Upper lobe of right lung (tissue), 1 donor: Measurements from ENCODE around the gene SMOC2. TPM values are rescaled to one million over a fixed set of nuclear protein-coding genes. Genes with fewer than 3 reads are reported as not detected.

Experiments
- ATAC-seq: fragments of 200-7000 bp; cut with Tn5 transposase; one replicate; pipeline ENCODE4 v1.9.1; 2020; ENCODE audit warnings: mild to moderate bottlenecking, moderate library complexity
- DNase-seq: peaks from one replicate; pipeline ENCODE4 v3.0.0-alpha.2; 2020
- H3K27ac ChIP-seq: fragments of 200-600 bp; one replicate; pipeline ENCODE4 v1.8.0; 2022
- H3K27me3 ChIP-seq: fragments of 200-600 bp; one replicate; pipeline ENCODE4 v1.8.0; 2022; ENCODE audit warnings: mild to moderate bottlenecking
- H3K36me3 ChIP-seq: fragments of 200-600 bp; one replicate; pipeline ENCODE4 v1.8.0; 2022
- H3K4me1 ChIP-seq: fragments of 200-600 bp; one replicate; pipeline ENCODE4 v1.8.0; 2022
- H3K4me3 ChIP-seq: fragments of 200-600 bp; one replicate; pipeline ENCODE4 v1.8.0; 2022; ENCODE audit warnings: mild to moderate bottlenecking
- H3K9me3 ChIP-seq: fragments of 200-600 bp; one replicate; pipeline ENCODE4 v1.8.0; 2022
- CTCF ChIP-seq: fragments of 200-600 bp; IDR thresholded peaks from one replicate; pipeline ENCODE4 v1.8.0; 2022; ENCODE audit warnings: antibody characterized with exemption
- intact Hi-C: fragments of 100-400 bp; cut with DNase I; formaldehyde crosslinking; loops from one replicate; pipeline ENCODE4 v1.11.0; 2022
- total RNA-seq: library from RNA; stranded (reverse); fragmentation: NEBNext Ultra II Directional; extraction: Animal tissue kit (Norgen Biotek cat#: 25700); gene quantifications from one replicate; pipeline ENCODE4 v1.2.1, GENCODE V29; 2021
- donor health status: DM: no; HTN: yes; CAD: no; lungs with severe emphysema.

SMOC2 gene
- total RNA-seq, 1 donor from 2014 or later, result 33.1 TPM

- Histone ChIP-seq H3K4me1 (no peaks in the 10 kb centered on the region), H3K27ac (no peak overlapping the region), H3K4me3 (no peak overlapping the region), H3K9me3 (no peaks in the 10 kb centered on the region), H3K27me3 (no peaks in the 10 kb centered on the region), H3K36me3 (no peaks in the 10 kb centered on the region)
- intact Hi-C loops, result no loop called here
- no peak for DNase-seq
- no peak for TF ChIP-seq CTCF
- ATAC-seq, result no peak
These were observed 34.4 kb downstream of the SMOC2 start for GRCh38 chr6:168475188-168476013.

GRCh38 chr6:168479421-168479820, 38.4 kb downstream of the SMOC2 start:
- Histone ChIP-seq H3K36me3 (no peaks in the 10 kb centered on the region), H3K4me1 (no peaks in the 10 kb centered on the region), H3K9me3 (no peaks in the 10 kb centered on the region), H3K27ac (no peak overlapping the region), H3K27me3 (no peaks in the 10 kb centered on the region), H3K4me3 (no peak overlapping the region)
- ATAC-seq (no peak), DNase-seq (no peak)
- intact Hi-C loops, result no loop called here
- TF ChIP-seq CTCF, result no peak

GRCh38 chr6:168480481-168480880, 39.5 kb downstream of the SMOC2 start:
- no peaks in the 10 kb centered on the region for H3K4me1 ChIP-seq
- H3K9me3 ChIP-seq, result no peaks in the 10 kb centered on the region
- TF ChIP-seq CTCF, result no peak
- DNase-seq (no peak), ATAC-seq (no peak)
- H3K27me3 ChIP-seq, result no peaks in the 10 kb centered on the region
- intact Hi-C loops, result no loop called here
- H3K4me3 ChIP-seq, result no peak overlapping the region
- no peak overlapping the region for H3K27ac ChIP-seq
- H3K36me3 ChIP-seq, result no peaks in the 10 kb centered on the region

- Histone ChIP-seq H3K27me3 (no peaks in the 10 kb centered on the region), H3K36me3 (no peaks in the 10 kb centered on the region), H3K4me3 (no peak overlapping the region), H3K9me3 (no peaks in the 10 kb centered on the region), H3K4me1 (no peaks in the 10 kb centered on the region), H3K27ac (no peak overlapping the region)
- intact Hi-C loops, result no loop called here
- ATAC-seq (no peak), DNase-seq (no peak)
- TF ChIP-seq CTCF, result no peak
These were observed 44.8 kb downstream of the SMOC2 start for GRCh38 chr6:168485818-168486217.

GRCh38 chr6:168490757-168491156, 49.8 kb downstream of the SMOC2 start:
- ATAC-seq (no peak), DNase-seq (no peak)
- Histone ChIP-seq H3K27ac (no peak overlapping the region), H3K4me1 (no peaks in the 10 kb centered on the region), H3K27me3 (no peaks in the 10 kb centered on the region), H3K9me3 (no peaks in the 10 kb centered on the region), H3K36me3 (no peaks in the 10 kb centered on the region), H3K4me3 (no peak overlapping the region)
- no peak for TF ChIP-seq CTCF
- intact Hi-C loops, result no loop called here
